Body of pancreas (tissue), 4 donors: Measurements from ENCODE around the gene SSR2.

Experiments used
- POLR2A ChIP-seq, 3 donors: fragments of 450-650 bp; IDR thresholded peaks; one replicate each; pipeline ENCODE4 v1.6.1; 2016; ENCODE audit warnings: antibody characterized with exemption in 3 of 3, mild to moderate bottlenecking in 2 of 3
- TF ChIP-seq, protein P1 (sequence below), 7 experiments: fragments of 450-650 bp in 4 of 7; fragments of 200-600 bp in 3 of 7; sonication (generic) in 3 of 7; IDR thresholded peaks; one replicate each; pipeline ENCODE4 v1.5.1; 2016 to 2019; ENCODE audit warnings: antibody characterized with exemption in 7 of 7

GRCh38 chr1:156053768-156054499 is 33.2 kb upstream of the SSR2 start, which contains the start of gene UBQLN4:
- TF ChIP-seq, protein P1, sequence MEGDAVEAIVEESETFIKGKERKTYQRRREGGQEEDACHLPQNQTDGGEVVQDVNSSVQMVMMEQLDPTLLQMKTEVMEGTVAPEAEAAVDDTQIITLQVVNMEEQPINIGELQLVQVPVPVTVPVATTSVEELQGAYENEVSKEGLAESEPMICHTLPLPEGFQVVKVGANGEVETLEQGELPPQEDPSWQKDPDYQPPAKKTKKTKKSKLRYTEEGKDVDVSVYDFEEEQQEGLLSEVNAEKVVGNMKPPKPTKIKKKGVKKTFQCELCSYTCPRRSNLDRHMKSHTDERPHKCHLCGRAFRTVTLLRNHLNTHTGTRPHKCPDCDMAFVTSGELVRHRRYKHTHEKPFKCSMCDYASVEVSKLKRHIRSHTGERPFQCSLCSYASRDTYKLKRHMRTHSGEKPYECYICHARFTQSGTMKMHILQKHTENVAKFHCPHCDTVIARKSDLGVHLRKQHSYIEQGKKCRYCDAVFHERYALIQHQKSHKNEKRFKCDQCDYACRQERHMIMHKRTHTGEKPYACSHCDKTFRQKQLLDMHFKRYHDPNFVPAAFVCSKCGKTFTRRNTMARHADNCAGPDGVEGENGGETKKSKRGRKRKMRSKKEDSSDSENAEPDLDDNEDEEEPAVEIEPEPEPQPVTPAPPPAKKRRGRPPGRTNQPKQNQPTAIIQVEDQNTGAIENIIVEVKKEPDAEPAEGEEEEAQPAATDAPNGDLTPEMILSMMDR (IDR thresholded peaks at IDR 0.05), result peak; percentile 27 to 68 (median 61)
- TF ChIP-seq POLR2A (IDR thresholded peaks at IDR 0.05), result peak in 2 of 3 donors; percentile 41 to 56
